Colonic mucosa (tissue), 4 donors: ENCODE measurements around the gene CNRIP1. TPM values are rescaled to one million over a fixed set of nuclear protein-coding genes. Genes with fewer than 3 reads are reported as not detected.
A peak's percentile ranks its signal among the peaks of the same experiment; 100 is the strongest.

Experiments
- DNase-seq: peaks from one replicate; pipeline ENCODE4 v3.0.0-alpha.2; 2020
- H3K27ac ChIP-seq: fragments of 200-600 bp; one replicate; pipeline ENCODE4 v1.8.0; 2021
- H3K27me3 ChIP-seq: fragments of 200-600 bp; one replicate; pipeline ENCODE4 v1.8.0; 2021
- H3K36me3 ChIP-seq: fragments of 200-600 bp; one replicate; pipeline ENCODE4 v1.8.0; 2021
- H3K4me1 ChIP-seq: fragments of 200-600 bp; one replicate; pipeline ENCODE4 v1.8.0; 2021; ENCODE audit warnings: mild to moderate bottlenecking
- H3K4me3 ChIP-seq: fragments of 200-600 bp; one replicate; pipeline ENCODE4 v1.8.0; 2021
- H3K9ac ChIP-seq, 2 donors: one replicate each; pipeline ENCODE4 v1.7.0; 2013; ENCODE audit warnings: control low read depth in 2 of 2, low read depth in 2 of 2, low read length in 2 of 2
- H3K9me3 ChIP-seq: fragments of 200-600 bp; one replicate; pipeline ENCODE4 v1.8.0; 2021
- intact Hi-C: fragments of 100-400 bp; cut with DNase I; formaldehyde crosslinking; loops from one replicate; pipeline ENCODE4 v1.14.1; 2022
- total RNA-seq, 2 donors: library from RNA; stranded (reverse); fragmentation: NEBNext Ultra II Directional in 1 of 2; extraction: Animal tissue kit (Norgen Biotek cat#: 25700) in 1 of 2; gene quantifications; one replicate each; pipeline ENCODE4 v1.2.1, GENCODE V29; 2021
- TF ChIP-seq, protein P1 (sequence below): fragments of 200-600 bp; IDR thresholded peaks from one replicate; pipeline ENCODE4 v1.8.0; 2022; ENCODE audit warnings: antibody characterized with exemption, mild to moderate bottlenecking
- donor health status: healthy.
- donor health status: DM: no; HTN: no; CAD: no.
- donor health status: DM: no; HTN: no; CAD: no.

CNRIP1 gene, protein sequence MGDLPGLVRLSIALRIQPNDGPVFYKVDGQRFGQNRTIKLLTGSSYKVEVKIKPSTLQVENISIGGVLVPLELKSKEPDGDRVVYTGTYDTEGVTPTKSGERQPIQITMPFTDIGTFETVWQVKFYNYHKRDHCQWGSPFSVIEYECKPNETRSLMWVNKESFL
- total RNA-seq = 1 to 10 TPM; 2.5 to 6.4 TPM

DNA sequence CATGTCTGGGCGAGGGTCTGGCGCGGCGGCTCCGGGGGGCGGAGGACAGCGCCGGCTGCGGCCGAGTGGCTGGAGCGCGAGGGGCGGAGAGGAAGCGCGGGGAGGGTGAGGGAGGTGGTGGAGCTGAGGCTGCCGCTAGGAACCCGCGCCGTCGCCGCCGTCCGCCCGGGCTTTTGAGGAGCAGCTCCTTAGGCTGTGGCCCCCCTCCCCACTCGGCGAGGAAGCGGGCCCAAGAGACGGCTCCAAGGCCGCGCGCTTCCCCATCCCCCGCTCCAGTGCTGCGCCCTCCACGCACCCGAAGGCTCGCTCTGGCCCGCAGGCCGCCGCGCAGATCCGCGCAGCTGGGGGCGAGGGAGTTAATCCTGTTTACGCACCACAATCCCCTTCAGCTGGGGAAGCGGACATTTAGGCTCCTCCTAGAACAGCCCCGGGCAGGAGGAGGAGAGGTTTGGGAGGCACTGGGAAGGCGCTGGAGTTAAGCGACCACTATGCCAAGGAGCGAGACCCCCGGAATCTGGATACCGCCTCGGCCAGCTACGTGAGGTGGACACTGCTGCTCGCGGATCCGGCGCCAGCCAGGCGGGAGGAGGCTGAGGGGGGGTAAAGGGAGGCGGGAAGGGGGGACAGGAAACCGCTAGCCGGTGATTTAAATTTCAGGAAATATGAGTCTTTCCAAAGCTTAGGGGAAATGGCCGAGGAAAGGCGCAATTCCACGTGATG is at the start of gene CNRIP1:
TSS of gene CNRIP1 (minus strand) at position 552 of the 720 bp plus-strand sequence. CDS start at position 3, 549 bp downstream.
- peaks cover 15% of the 10 kb centered on the region for H3K27me3 ChIP-seq
- no peaks in the 10 kb centered on the region for H3K36me3 ChIP-seq
- DNase-seq = peak; percentile 50
- H3K9ac ChIP-seq = peak within 1 kb of the TSS; percentile 48 to 81
- H3K9me3 ChIP-seq = no peaks in the 10 kb centered on the region
- H3K4me1 ChIP-seq = no peaks in the 10 kb centered on the region
- TF ChIP-seq, protein P1, sequence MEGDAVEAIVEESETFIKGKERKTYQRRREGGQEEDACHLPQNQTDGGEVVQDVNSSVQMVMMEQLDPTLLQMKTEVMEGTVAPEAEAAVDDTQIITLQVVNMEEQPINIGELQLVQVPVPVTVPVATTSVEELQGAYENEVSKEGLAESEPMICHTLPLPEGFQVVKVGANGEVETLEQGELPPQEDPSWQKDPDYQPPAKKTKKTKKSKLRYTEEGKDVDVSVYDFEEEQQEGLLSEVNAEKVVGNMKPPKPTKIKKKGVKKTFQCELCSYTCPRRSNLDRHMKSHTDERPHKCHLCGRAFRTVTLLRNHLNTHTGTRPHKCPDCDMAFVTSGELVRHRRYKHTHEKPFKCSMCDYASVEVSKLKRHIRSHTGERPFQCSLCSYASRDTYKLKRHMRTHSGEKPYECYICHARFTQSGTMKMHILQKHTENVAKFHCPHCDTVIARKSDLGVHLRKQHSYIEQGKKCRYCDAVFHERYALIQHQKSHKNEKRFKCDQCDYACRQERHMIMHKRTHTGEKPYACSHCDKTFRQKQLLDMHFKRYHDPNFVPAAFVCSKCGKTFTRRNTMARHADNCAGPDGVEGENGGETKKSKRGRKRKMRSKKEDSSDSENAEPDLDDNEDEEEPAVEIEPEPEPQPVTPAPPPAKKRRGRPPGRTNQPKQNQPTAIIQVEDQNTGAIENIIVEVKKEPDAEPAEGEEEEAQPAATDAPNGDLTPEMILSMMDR = no peak
- H3K27ac ChIP-seq = peak within 1 kb of the TSS; percentile 80
- intact Hi-C loops = no loop called here
- peak within 1 kb of the TSS; percentile 52 for H3K4me3 ChIP-seq

DNA sequence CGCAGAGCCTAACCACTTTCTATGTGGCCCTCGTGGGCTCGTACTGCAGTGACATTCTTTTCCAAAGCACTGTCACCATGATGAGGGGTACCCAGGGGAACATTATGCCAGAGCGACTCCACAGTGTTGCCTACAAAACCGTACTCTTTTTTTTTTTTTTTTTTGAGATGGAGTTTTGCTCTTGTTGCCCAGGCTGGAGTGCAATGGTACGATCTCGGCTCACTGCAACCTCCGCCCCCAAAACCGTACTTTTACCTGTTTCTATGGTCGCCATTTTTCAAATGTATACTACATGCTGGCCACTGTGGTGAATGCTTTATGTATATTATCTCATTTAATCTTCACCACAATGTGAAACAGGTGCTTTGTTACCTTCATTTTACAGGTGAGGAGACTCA is 49.6 kb upstream of the CNRIP1 start:
- TF ChIP-seq, protein P1 = no peak
- Histone ChIP-seq H3K4me1 (no peaks in the 10 kb centered on the region), H3K27ac (no peak overlapping the region), H3K36me3 (no peaks in the 10 kb centered on the region), H3K27me3 (no peaks in the 10 kb centered on the region), H3K9ac (no peak overlapping the region), H3K4me3 (no peak overlapping the region), H3K9me3 (no peaks in the 10 kb centered on the region)
- no peak for DNase-seq
- intact Hi-C loops = loop anchor here (5.0 kb wide), 1 partner anchor 73 kb away; no protein-coding TSS in a partner anchor

DNA sequence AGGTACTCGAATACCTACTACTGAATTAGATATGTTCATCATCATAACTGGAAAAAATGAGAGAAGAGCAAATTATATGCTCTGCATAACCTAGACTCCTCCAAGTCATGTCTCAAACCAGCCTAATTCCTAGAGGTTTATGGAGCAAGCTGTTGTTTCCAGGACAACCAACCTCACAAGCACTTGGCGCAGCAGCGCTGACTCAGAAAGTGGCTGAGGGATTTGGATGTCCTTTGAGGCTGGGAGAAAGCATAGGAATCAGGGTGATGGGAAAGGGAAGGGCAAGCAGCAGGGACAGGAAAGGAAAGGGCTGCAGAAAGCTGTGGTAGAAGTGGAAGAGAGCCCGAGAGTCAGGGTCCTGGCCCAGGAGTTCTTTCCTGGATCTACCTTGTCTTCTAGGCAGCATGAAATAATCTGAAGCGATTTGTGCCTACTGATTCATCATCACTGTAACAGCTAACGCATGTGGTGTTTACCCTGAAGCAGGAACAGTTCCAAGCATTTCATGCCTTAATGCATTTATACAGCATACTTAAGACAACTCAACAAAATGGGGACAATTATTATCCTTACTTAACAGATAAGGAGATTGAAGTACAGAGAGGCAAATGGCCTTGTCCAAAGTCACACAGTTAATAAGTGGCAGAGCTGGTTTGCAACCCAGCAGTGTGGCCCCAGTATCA is 49.0 kb upstream of the CNRIP1 start:
- TF ChIP-seq, protein P1 = no peak
- H3K9me3 ChIP-seq = no peaks in the 10 kb centered on the region
- intact Hi-C loops = loop anchor here (5.0 kb wide), 1 partner anchor 74 kb away; no protein-coding TSS in a partner anchor
- no peak for DNase-seq
- H3K4me3 ChIP-seq = no peak overlapping the region
- H3K9ac ChIP-seq = no peak overlapping the region
- no peaks in the 10 kb centered on the region for H3K36me3 ChIP-seq
- no peaks in the 10 kb centered on the region for H3K4me1 ChIP-seq
- H3K27me3 ChIP-seq = no peaks in the 10 kb centered on the region
- H3K27ac ChIP-seq = no peak overlapping the region

DNA sequence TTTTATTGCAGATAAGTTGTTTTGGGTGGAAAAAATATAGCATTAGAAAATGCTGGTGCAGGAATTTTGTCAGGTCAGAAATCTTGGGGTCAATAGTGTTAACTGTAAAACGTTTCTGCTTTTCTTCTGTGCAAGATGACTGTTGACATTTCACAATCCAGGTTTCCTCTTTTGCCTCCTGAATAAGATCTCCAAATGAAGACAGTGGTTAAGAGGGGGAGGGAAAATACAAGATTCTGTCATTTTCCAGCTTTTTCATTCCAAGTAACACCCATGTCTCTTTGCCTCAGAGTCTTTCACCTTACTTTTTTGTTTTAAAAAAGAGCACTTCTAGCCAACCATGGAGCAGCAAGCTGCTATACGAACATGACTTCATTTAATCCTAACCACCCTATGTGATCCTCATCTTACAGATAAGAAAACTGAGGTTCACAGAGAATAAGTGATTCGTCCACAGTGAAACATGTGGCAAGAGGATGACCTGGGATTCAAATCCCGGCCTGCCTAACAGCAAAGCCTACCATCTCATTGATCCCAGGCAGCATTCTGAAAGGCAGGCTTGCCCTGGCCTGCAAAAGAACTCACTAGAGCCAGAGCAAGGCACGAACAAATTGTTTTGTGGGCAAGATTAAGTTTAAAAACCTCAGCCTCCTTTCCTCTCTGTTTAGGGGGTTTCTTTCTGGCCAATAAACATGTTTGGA is 48.4 kb upstream of the CNRIP1 start:
- Histone ChIP-seq H3K36me3 (no peaks in the 10 kb centered on the region), H3K4me3 (no peak overlapping the region), H3K9me3 (no peaks in the 10 kb centered on the region), H3K4me1 (no peaks in the 10 kb centered on the region), H3K27ac (no peak overlapping the region), H3K27me3 (no peaks in the 10 kb centered on the region), H3K9ac (no peak overlapping the region)
- intact Hi-C loops = loop anchor here (5.0 kb wide), 1 partner anchor 74 kb away; no protein-coding TSS in a partner anchor
- no peak for DNase-seq
- TF ChIP-seq, protein P1 = no peak

DNA sequence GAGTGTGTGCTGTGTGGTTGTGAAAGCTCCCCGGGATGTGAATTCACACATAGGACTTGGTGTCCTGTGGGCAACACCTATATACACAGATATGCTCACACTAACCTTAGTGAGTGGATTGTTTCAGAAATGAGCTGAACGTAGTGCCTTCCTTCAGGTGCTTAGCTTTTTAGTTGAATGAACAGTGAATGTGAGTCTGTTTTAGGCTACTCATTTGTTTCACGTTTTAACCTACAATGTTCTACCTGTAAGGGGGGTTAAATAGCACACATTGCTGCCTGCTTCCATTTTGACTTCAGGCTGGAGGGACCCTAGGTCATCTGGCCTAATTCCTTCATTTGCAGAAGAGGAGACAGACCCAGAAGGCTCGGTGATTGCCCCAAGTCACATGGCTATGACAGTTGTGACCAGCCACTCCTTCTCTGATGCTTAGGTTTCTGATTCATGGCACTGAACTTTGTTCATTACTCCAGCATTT is 46.4 kb upstream of the CNRIP1 start:
- DNase-seq = no peak
- peak overlapping the region in 1 of 2 donors; percentile 7 for H3K9ac ChIP-seq
- H3K4me3 ChIP-seq = peak overlapping the region; percentile 22

More for the DNA sequence above, 46.4 kb upstream of the CNRIP1 start:
- Histone ChIP-seq H3K27me3 (no peaks in the 10 kb centered on the region), H3K9me3 (no peaks in the 10 kb centered on the region), H3K36me3 (no peaks in the 10 kb centered on the region), H3K4me1 (no peaks in the 10 kb centered on the region), H3K27ac (peak overlapping the region; percentile 38)
- TF ChIP-seq, protein P1 = no peak
- intact Hi-C loops = loop anchor here (5.0 kb wide), 1 partner anchor 76 kb away; no protein-coding TSS in a partner anchor
